ENCODE results near the gene SLC8A1.

DNA sequence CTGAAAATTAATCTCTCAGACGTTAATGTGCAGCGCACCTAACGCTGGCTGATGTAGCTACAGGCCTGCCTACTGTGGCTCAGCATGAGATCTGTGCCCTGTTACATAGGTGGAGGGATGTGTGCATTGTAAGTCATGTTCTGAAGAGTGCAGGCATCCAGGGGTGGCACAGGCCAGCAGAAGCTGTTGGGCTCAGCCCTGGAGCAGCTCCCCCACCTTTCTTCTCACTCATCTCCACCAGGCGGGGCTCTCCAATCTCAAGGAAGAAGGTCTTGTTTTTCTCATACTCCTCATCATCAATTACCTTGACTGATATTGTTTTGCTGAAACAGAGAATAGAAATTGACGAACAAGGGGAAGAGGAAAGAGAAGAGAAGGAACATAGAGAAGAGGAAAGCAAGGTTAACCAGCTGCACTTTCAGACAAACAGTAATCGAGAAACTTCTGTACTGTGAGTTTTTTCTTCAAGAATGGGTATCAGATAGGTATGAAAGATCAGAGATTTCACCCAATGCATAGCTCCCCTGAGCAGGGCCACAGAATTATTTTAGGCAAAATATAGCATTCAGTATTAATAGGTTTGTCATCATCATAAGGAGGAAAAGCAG is 273.6 kb downstream of the SLC8A1 start:
- TF ChIP-seq CTCF (IDR thresholded peaks at IDR 0.05) (no peak), EP300 (IDR thresholded peaks at IDR 0.05) (no peak)

All from upper lobe of left lung (tissue), 4 donors.